DMS114 treated with DMSO at 0.1 percent for 48 hours (cell line): ENCODE data around the gene UROD.
A peak's percentile ranks its signal among the peaks of the same experiment; 100 is the strongest.

ENCODE experiments used
- DNase-seq: peaks from one replicate; lab custom pipeline; 2025; ENCODE audit not compliant: unreplicated experiment; lab: John Stamatoyannopoulos, UW

UROD gene

GRCh38 chr1:45008076-45008475 lies 4.0 kb upstream of the UROD start:
- DNase-seq: no peak

- DNase-seq: no peak
These were observed 3.5 kb upstream of the UROD start for GRCh38 chr1:45008516-45008915.

- DNase-seq: no peak
These were observed 2.7 kb upstream of the UROD start for GRCh38 chr1:45009296-45009865.

- DNase-seq: no peak
These were observed 1.8 kb upstream of the UROD start for GRCh38 chr1:45009956-45010854.

- DNase-seq: peak; percentile 78
These were observed 921 bp upstream of the UROD start, which contains the start of gene HECTD3 for GRCh38 chr1:45010855-45011811. Gene HECTD3, minus strand, starts transcription at chr1:45011324. Its CDS starts 67 bp downstream, at chr1:45011257.

- no peak for DNase-seq
These were observed 705 bp downstream of the UROD start for GRCh38 chr1:45012639-45013278.

- no peak for DNase-seq
These were observed 1.6 kb downstream of the UROD start for GRCh38 chr1:45013551-45014209.

- DNase-seq: peak; percentile 77
These were observed 2.4 kb downstream of the UROD start for GRCh38 chr1:45014321-45015028.

GRCh38 chr1:45015683-45016082 lies 3.6 kb downstream of the UROD start:
- DNase-seq: no peak

GRCh38 chr1:45016090-45016697 lies 4.1 kb downstream of the UROD start:
- DNase-seq: no peak

GRCh38 chr1:45016767-45017166 lies 4.7 kb downstream of the UROD start:
- no peak for DNase-seq

GRCh38 chr1:45018599-45019230 lies 6.7 kb downstream of the UROD start:
- peak; percentile 16 for DNase-seq

GRCh38 chr1:45023663-45024062 lies 11.6 kb downstream of the UROD start:
- no peak for DNase-seq

GRCh38 chr1:45026446-45026845 lies 14.4 kb downstream of the UROD start:
- no peak for DNase-seq

GRCh38 chr1:45032837-45033236 lies 20.8 kb downstream of the UROD start:
- DNase-seq: no peak

- DNase-seq: no peak
These were observed 21.3 kb downstream of the UROD start for GRCh38 chr1:45033356-45033755.

- DNase-seq: no peak
These were observed 23.7 kb downstream of the UROD start for GRCh38 chr1:45035631-45036301.

GRCh38 chr1:45037456-45037855 lies 25.4 kb downstream of the UROD start:
- no peak for DNase-seq
